Neural progenitor cell (in vitro differentiated cells): ENCODE measurements around the gene WBP4. TPM values are rescaled to one million over a fixed set of nuclear protein-coding genes. Genes with fewer than 3 reads are reported as not detected.

Experiments used
- DNase-seq: peaks from one replicate; pipeline ENCODE4 v3.0.0-alpha.2; 2016; ENCODE audit warnings: low spot score
- H2AFZ ChIP-seq: fragments of 200-600 bp; sonication (generic); replicated peaks from 2 replicates; pipeline ENCODE4 v1.6.1; 2016; ENCODE audit warnings: antibody characterized with exemption
- H3F3A ChIP-seq: fragments of 200-600 bp; sonication (generic); 2 replicates; pipeline ENCODE4 v1.6.1; 2016; ENCODE audit warnings: antibody characterized with exemption, low read depth
- H3K27ac ChIP-seq: fragments of 200-600 bp; sonication (generic); 2 replicates; pipeline ENCODE4 v1.5.1; 2016; ENCODE audit warnings: mild to moderate bottlenecking
- H3K27me3 ChIP-seq: fragments of 200-600 bp; sonication (generic); 2 replicates; pipeline ENCODE4 v1.6.1; 2016; ENCODE audit warnings: mild to moderate bottlenecking, moderate library complexity
- H3K36me3 ChIP-seq: fragments of 200-600 bp; sonication (generic); 2 replicates; pipeline ENCODE4 v1.5.1; 2016
- H3K4me1 ChIP-seq: fragments of 200-600 bp; sonication (generic); 2 replicates; pipeline ENCODE4 v1.6.1; 2016; ENCODE audit warnings: mixed run types
- H3K4me2 ChIP-seq: fragments of 200-600 bp; sonication (generic); 2 replicates; pipeline ENCODE4 v1.6.1; 2016
- H3K4me3 ChIP-seq: fragments of 200-600 bp; sonication (generic); 2 replicates; pipeline ENCODE4 v1.5.1; 2016
- H3K79me2 ChIP-seq: fragments of 200-600 bp; sonication (generic); 2 replicates; pipeline ENCODE4 v1.6.1; 2016; ENCODE audit warnings: low read depth
- H3K9ac ChIP-seq: fragments of 200-600 bp; sonication (generic); 2 replicates; pipeline ENCODE4 v1.6.1; 2016
- H3K9me3 ChIP-seq: fragments of 200-600 bp; sonication (generic); 2 replicates; pipeline ENCODE4 v1.5.1; 2016; ENCODE audit warnings: low read depth
- H4K20me1 ChIP-seq: fragments of 200-600 bp; sonication (generic); 2 replicates; pipeline ENCODE4 v1.6.1; 2016; ENCODE audit warnings: low read depth
- H3K27ac Mint-ChIP-seq: 3 replicates; pipeline ENCODE4 v1.8.0; 2021; ENCODE audit warnings: mixed read lengths
- H3K27me3 Mint-ChIP-seq: 2 replicates; pipeline ENCODE4 v1.8.0; 2022; ENCODE audit warnings: low read depth, mild to moderate bottlenecking, inconsistent platforms, moderate library complexity, mixed read lengths; ENCODE audit not compliant: insufficient read depth
- H3K36me3 Mint-ChIP-seq: 3 replicates; pipeline ENCODE4 v1.8.0; 2021; ENCODE audit warnings: mixed read lengths
- H3K4me1 Mint-ChIP-seq: 3 replicates; pipeline ENCODE4 v1.8.0; 2021; ENCODE audit warnings: mixed read lengths
- H3K4me3 Mint-ChIP-seq: 3 replicates; pipeline ENCODE4 v1.8.0; 2021; ENCODE audit warnings: mild to moderate bottlenecking, moderate library complexity, mixed read lengths
- H3K9me3 Mint-ChIP-seq: 3 replicates; pipeline ENCODE4 v1.8.0; 2020; ENCODE audit warnings: mixed read lengths
- CTCF ChIP-seq: fragments of 200-600 bp; sonication (generic); IDR thresholded peaks from 2 replicates; pipeline ENCODE4 v1.5.1; 2017; ENCODE audit warnings: antibody characterized with exemption, mild to moderate bottlenecking
- EZH2 ChIP-seq: fragments of 200-600 bp; sonication (generic); IDR thresholded peaks from 2 replicates; pipeline ENCODE4 v1.6.1; 2017; ENCODE audit warnings: antibody characterized with exemption, mild to moderate bottlenecking, moderate library complexity
- EZH2phosphoT487 ChIP-seq: fragments of 200-600 bp; sonication (generic); IDR thresholded peaks from 2 replicates; pipeline ENCODE4 v1.6.1; 2017; ENCODE audit warnings: antibody characterized with exemption
- total RNA-seq: library from RNA; depleted of rRNA; stranded (reverse); fragments of >200 nt; gene quantifications from 2 replicates; pipeline ENCODE4 v1.2.3, GENCODE V29; 2015; ENCODE audit warnings: low replicate concordance

The WBP4 gene
- total RNA-seq, 1 donor from 2014 or later, result 12.9 TPM

GRCh38 chr13:41015920-41016319, 45.4 kb upstream of the WBP4 start:
- Histone ChIP-seq H3K4me1 (peaks cover 31% of the 10 kb centered on the region), H3K9ac (no peak overlapping the region), H3K79me2 (no peaks in the 10 kb centered on the region), H3K27ac (peak overlapping the region; percentile 30), H3K27me3 (no peaks in the 10 kb centered on the region), H2AFZ (peak overlapping the region; percentile 39), H3K36me3 (no peaks in the 10 kb centered on the region), H3K4me3 (no peak overlapping the region), H3K4me2 (peak overlapping the region; percentile 44), H3K9me3 (no peaks in the 10 kb centered on the region), H4K20me1 (no peaks in the 10 kb centered on the region), H3F3A (no peaks in the 10 kb centered on the region)
- Mint-ChIP-seq H3K9me3 (no peaks in the 10 kb centered on the region), H3K4me3 (no peak overlapping the region), H3K36me3 (peaks cover 1% of the 10 kb centered on the region), H3K27me3 (no peaks in the 10 kb centered on the region), H3K4me1 (peaks cover 4% of the 10 kb centered on the region), H3K27ac (no peak overlapping the region)
- DNase-seq, result no peak
- TF ChIP-seq EZH2 (no peak), EZH2phosphoT487 (no peak), CTCF (no peak)

- Histone ChIP-seq H3K4me3 (no peak overlapping the region), H3F3A (no peaks in the 10 kb centered on the region), H4K20me1 (no peaks in the 10 kb centered on the region), H3K27me3 (no peaks in the 10 kb centered on the region), H3K4me1 (peaks cover 31% of the 10 kb centered on the region), H3K9ac (no peak overlapping the region), H2AFZ (no peak overlapping the region), H3K27ac (no peak overlapping the region), H3K79me2 (no peaks in the 10 kb centered on the region), H3K4me2 (no peak overlapping the region), H3K36me3 (no peaks in the 10 kb centered on the region), H3K9me3 (no peaks in the 10 kb centered on the region)
- Mint-ChIP-seq H3K4me1 (peaks cover 4% of the 10 kb centered on the region), H3K27me3 (no peaks in the 10 kb centered on the region), H3K36me3 (peaks cover 1% of the 10 kb centered on the region), H3K27ac (no peak overlapping the region), H3K4me3 (no peak overlapping the region), H3K9me3 (no peaks in the 10 kb centered on the region)
- DNase-seq, result no peak
- TF ChIP-seq EZH2, result no peak
These were observed 44.1 kb upstream of the WBP4 start for GRCh38 chr13:41017159-41017558.

- Histone ChIP-seq H4K20me1 (no peaks in the 10 kb centered on the region), H3K4me2 (no peak overlapping the region), H3K36me3 (no peaks in the 10 kb centered on the region), H2AFZ (no peak overlapping the region), H3K4me3 (no peak overlapping the region), H3K4me1 (peaks cover 31% of the 10 kb centered on the region), H3K27ac (no peak overlapping the region), H3K79me2 (no peaks in the 10 kb centered on the region), H3K27me3 (no peaks in the 10 kb centered on the region), H3K9me3 (no peaks in the 10 kb centered on the region), H3K9ac (no peak overlapping the region), H3F3A (no peaks in the 10 kb centered on the region)
- no peak for DNase-seq
- Mint-ChIP-seq H3K4me3 (no peak overlapping the region), H3K36me3 (peaks cover 1% of the 10 kb centered on the region), H3K27ac (no peak overlapping the region), H3K4me1 (peaks cover 4% of the 10 kb centered on the region), H3K27me3 (no peaks in the 10 kb centered on the region), H3K9me3 (no peaks in the 10 kb centered on the region)
- no peak for TF ChIP-seq CTCF
- no peak for TF ChIP-seq EZH2
- TF ChIP-seq EZH2phosphoT487, result no peak
These were observed 43.3 kb upstream of the WBP4 start for GRCh38 chr13:41017817-41018601.

GRCh38 chr13:41018602-41018948, 42.7 kb upstream of the WBP4 start:
- peaks cover 4% of the 10 kb centered on the region for H3K4me1 Mint-ChIP-seq
- H3K27ac Mint-ChIP-seq, result no peak overlapping the region
- Histone ChIP-seq H3K4me1 (peaks cover 31% of the 10 kb centered on the region), H2AFZ (no peak overlapping the region), H3K9ac (no peak overlapping the region), H3K4me3 (no peak overlapping the region), H4K20me1 (no peaks in the 10 kb centered on the region), H3K79me2 (no peaks in the 10 kb centered on the region), H3K4me2 (no peak overlapping the region), H3K36me3 (no peaks in the 10 kb centered on the region), H3F3A (no peaks in the 10 kb centered on the region), H3K9me3 (no peaks in the 10 kb centered on the region), H3K27me3 (no peaks in the 10 kb centered on the region), H3K27ac (no peak overlapping the region)
- TF ChIP-seq EZH2, result no peak
- TF ChIP-seq CTCF, result no peak
- TF ChIP-seq EZH2phosphoT487, result no peak
- H3K4me3 Mint-ChIP-seq, result no peak overlapping the region
- H3K27me3 Mint-ChIP-seq, result no peaks in the 10 kb centered on the region
- no peak for DNase-seq
- H3K36me3 Mint-ChIP-seq, result peaks cover 1% of the 10 kb centered on the region
- no peaks in the 10 kb centered on the region for H3K9me3 Mint-ChIP-seq
